K562 (cell line): ENCODE data around the gene AGPAT4. TPM values are rescaled to one million over a fixed set of nuclear protein-coding genes. Genes with fewer than 3 reads are reported as not detected.

ENCODE experiments used
- BCL6 ChIP-seq: fragments of 250-450 bp; sonication (Bioruptor Pico); IDR thresholded peaks from 2 replicates; pipeline ENCODE4 v1.4.0; 2020
- FOXM1 ChIP-seq, 2 experiments: fragments of 450-650 bp in 1 of 2; sonication (generic) in 1 of 2; formaldehyde crosslinking in 1 of 2; IDR thresholded peaks; 2 replicates each; pipeline versions ENCODE4 v1.6.1 to v1.9.0; 2017 to 2022; ENCODE audit warnings: low read depth in 2 of 2, mild to moderate bottlenecking in 2 of 2, missing genetic modification reagents in 1 of 2, moderate library complexity in 1 of 2
- HNRNPL ChIP-seq: fragments of 200-400 bp; formaldehyde crosslinking; IDR thresholded peaks from 2 replicates; pipeline ENCODE4 v1.6.1; 2017; ENCODE audit warnings: low read depth, mild to moderate bottlenecking, low read length
- JUNB ChIP-seq: fragments of 450-650 bp; formaldehyde crosslinking; conservative IDR thresholded peaks from 2 replicates; pipeline ENCODE4 v1.4.0; 2020; ENCODE audit warnings: mild to moderate bottlenecking
- JUND ChIP-seq, 2 experiments: IDR thresholded peaks; 2 replicates in 1 of 2; 3 replicates in 1 of 2; pipeline ENCODE4 v1.6.1; 2011; ENCODE audit warnings: borderline replicate concordance in 2 of 2, low read depth in 2 of 2, low read length in 2 of 2, improper control_type of control experiment in 1 of 2, missing biosample characterization in 1 of 2, missing genetic modification characterization in 1 of 2, missing genetic modification reagents in 1 of 2
- MED1 ChIP-seq: sonication (generic); formaldehyde crosslinking; IDR thresholded peaks from 2 replicates; pipeline ENCODE4 v1.8.1; 2023; ENCODE audit warnings: missing genetic modification reagents, borderline replicate concordance
- NEUROD1 ChIP-seq: fragments of 150-350 bp; IDR thresholded peaks from 2 replicates; pipeline ENCODE4 v1.6.1; 2014; ENCODE audit warnings: borderline replicate concordance, low read length, low read depth; ENCODE audit not compliant: partially characterized antibody
- OTX1 ChIP-seq: fragments of 450-650 bp; formaldehyde crosslinking; IDR thresholded peaks from 2 replicates; pipeline ENCODE4 v1.4.0; 2022; ENCODE audit warnings: mild to moderate bottlenecking
- PHF21A ChIP-seq: fragments of 450-650 bp; IDR thresholded peaks from 2 replicates; pipeline ENCODE4 v1.6.1; 2017; ENCODE audit warnings: low read depth, borderline replicate concordance
- TRIM24 ChIP-seq, 2 experiments: fragments of 450-650 bp; IDR thresholded peaks; 2 replicates each; pipeline ENCODE4 v1.6.1; 2016
- ZNF133 ChIP-seq: fragments of 250-450 bp; sonication (Bioruptor Pico); IDR thresholded peaks from 2 replicates; pipeline ENCODE4 v1.4.0; 2020; ENCODE audit warnings: mild to moderate bottlenecking
- ZNF507 ChIP-seq: conservative IDR thresholded peaks from 2 replicates; pipeline ENCODE4 v1.6.1; 2017; ENCODE audit warnings: missing genetic modification characterization, missing compliant biosample characterization
- ZSCAN32 ChIP-seq: fragments of 450-650 bp; formaldehyde crosslinking; IDR thresholded peaks from 2 replicates; pipeline ENCODE4 v1.4.0; 2020; ENCODE audit warnings: mild to moderate bottlenecking, moderate library complexity
- polyA plus RNA-seq, 8 experiments: library from polyadenylated mRNA; depleted of rRNA in 4 of 8; stranded (reverse) in 5 of 8; unstranded in 3 of 8; fragments of >200 nt; fragmentation: Nextera tagmentation in 2 of 8; fragmentation: Illumina TruSeq in 1 of 8; extraction: Ambion mirVana in 2 of 8; extraction: Trizol in 1 of 8; gene quantifications; 2 replicates each; pipeline versions ENCODE4 v1.2.1 to v1.2.3, GENCODE V29; 2011 to 2014; ENCODE audit warnings: inconsistent platforms in 1 of 8, missing spikeins in 1 of 8
- total RNA-seq, 7 experiments: library from RNA; depleted of rRNA in 6 of 7; stranded (reverse); fragments of >200 nt in 6 of 7; fragmentation: Illumina TruSeq in 2 of 7; extraction: Trizol in 2 of 7; gene quantifications; 2 replicates each; pipeline versions ENCODE4 v1.2.1 to v1.2.3, GENCODE V29; 2011 to 2021; ENCODE audit warnings: low replicate concordance in 1 of 7
- TF ChIP-seq, protein P1 (sequence below): sonication (generic); formaldehyde crosslinking; IDR thresholded peaks from 2 replicates; pipeline ENCODE4 v1.8.1; 2022; ENCODE audit warnings: missing genetic modification reagents
- TF ChIP-seq, protein P2 (sequence below): fragments of 450-650 bp; IDR thresholded peaks from 2 replicates; pipeline ENCODE4 v1.6.1; 2018; ENCODE audit warnings: mild to moderate bottlenecking, low read depth; ENCODE audit not compliant: partially characterized antibody
- TF ChIP-seq, protein P3 (sequence below): fragments of 450-650 bp; IDR thresholded peaks from 2 replicates; pipeline ENCODE4 v1.6.1; 2016; ENCODE audit warnings: missing biosample characterization, missing genetic modification characterization
- TF ChIP-seq, protein P4 (sequence below): fragments of 450-650 bp; formaldehyde crosslinking; IDR thresholded peaks from 2 replicates; pipeline ENCODE4 v1.4.0; 2022; ENCODE audit warnings: mild to moderate bottlenecking, moderate library complexity

AGPAT4 gene
- total and polyA plus RNA-seq, 9 of the 15 experiments (the other 6 are each of a cell fraction or from before 2014, with no cell fraction given) = 2.2 to 15.0 (median 5.7) TPM

DNA sequence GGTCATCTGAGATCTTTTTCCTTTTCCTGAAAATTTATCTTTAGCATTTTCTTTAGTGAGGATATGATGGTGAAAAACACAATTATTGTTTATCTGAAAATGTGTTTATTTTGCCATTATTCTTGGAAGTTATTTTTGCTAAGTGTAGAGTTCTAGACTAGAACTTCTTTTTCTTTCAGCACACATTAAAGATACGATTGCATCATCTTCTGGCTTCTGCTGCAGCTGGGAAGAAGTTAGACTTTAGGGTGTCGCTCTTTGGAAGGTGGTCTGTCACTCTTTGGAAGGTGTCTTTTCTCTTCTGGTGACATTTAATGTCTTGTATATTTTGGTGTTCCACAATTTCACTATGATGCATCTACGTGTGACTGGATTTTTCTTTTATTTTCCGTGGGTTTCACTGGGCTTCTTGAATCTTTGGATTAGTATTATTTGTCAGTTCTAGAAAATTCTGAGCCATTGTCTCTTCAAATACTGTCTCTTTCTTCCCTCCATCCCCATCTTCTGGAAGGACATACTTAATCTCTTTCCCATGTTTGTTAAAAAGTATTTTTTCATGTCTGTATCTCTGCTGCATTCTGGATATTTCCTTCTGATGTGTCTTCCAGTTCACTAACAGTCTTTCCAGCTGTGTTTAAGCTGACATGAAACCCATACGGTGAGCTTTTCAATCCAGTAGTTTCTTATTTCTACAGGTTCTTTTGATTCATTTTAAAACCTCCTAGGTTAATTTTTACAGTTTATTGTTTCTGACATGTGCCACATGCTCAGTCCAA is 81.0 kb downstream of the AGPAT4 start (continued):
- TF ChIP-seq, protein P1, sequence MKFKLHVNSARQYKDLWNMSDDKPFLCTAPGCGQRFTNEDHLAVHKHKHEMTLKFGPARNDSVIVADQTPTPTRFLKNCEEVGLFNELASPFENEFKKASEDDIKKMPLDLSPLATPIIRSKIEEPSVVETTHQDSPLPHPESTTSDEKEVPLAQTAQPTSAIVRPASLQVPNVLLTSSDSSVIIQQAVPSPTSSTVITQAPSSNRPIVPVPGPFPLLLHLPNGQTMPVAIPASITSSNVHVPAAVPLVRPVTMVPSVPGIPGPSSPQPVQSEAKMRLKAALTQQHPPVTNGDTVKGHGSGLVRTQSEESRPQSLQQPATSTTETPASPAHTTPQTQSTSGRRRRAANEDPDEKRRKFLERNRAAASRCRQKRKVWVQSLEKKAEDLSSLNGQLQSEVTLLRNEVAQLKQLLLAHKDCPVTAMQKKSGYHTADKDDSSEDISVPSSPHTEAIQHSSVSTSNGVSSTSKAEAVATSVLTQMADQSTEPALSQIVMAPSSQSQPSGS (CRISPR knock-in tag) = no peak
- TF ChIP-seq ZNF507 (tag) = no peak
- TF ChIP-seq OTX1 (CRISPR knock-in tag) = no peak
- no peak for TF ChIP-seq FOXM1 (IDR thresholded peaks at IDR 0.05; ENCODE audit: low read depth)
- no peak for TF ChIP-seq FOXM1 (CRISPR knock-in tag; IDR thresholded peaks at IDR 0.05; ENCODE audit: low read depth)
- no peak for TF ChIP-seq HNRNPL
- peak; percentile 44 to 60; a peak in 3 of 4 replicates for TF ChIP-seq TRIM24 (IDR thresholded peaks at IDR 0.05)
- peak; percentile 90 for TF ChIP-seq ZSCAN32
- TF ChIP-seq JUND (IDR thresholded peaks at IDR 0.05; ENCODE audit: borderline replicate concordance, low read depth, low read length) = 0 out of 2 replicates have a peak, but pooled peaks have one; percentile 18
- TF ChIP-seq JUND (tag; IDR thresholded peaks at IDR 0.05; ENCODE audit: borderline replicate concordance, low read depth, low read length) = no peak
- TF ChIP-seq, protein P2, sequence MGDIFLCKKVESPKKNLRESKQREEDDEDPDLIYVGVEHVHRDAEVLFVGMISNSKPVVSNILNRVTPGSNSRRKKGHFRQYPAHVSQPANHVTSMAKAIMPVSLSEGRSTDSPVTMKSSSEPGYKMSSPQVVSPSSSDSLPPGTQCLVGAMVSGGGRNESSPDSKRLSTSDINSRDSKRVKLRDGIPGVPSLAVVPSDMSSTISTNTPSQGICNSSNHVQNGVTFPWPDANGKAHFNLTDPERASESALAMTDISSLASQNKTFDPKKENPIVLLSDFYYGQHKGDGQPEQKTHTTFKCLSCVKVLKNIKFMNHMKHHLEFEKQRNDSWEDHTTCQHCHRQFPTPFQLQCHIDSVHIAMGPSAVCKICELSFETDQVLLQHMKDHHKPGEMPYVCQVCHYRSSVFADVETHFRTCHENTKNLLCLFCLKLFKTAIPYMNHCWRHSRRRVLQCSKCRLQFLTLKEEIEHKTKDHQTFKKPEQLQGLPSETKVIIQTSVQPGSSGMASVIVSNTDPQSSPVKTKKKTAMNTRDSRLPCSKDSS = peak; percentile 69
- TF ChIP-seq JUNB = no peak
- TF ChIP-seq BCL6 = no peak
- no peak for TF ChIP-seq PHF21A
- TF ChIP-seq NEUROD1 = no peak
- TF ChIP-seq, protein P3, sequence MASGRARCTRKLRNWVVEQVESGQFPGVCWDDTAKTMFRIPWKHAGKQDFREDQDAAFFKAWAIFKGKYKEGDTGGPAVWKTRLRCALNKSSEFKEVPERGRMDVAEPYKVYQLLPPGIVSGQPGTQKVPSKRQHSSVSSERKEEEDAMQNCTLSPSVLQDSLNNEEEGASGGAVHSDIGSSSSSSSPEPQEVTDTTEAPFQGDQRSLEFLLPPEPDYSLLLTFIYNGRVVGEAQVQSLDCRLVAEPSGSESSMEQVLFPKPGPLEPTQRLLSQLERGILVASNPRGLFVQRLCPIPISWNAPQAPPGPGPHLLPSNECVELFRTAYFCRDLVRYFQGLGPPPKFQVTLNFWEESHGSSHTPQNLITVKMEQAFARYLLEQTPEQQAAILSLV (tag) = peak; percentile 77; the same call in 1 of the 2 replicates
- TF ChIP-seq ZNF133 = no peak
- TF ChIP-seq, protein P4, sequence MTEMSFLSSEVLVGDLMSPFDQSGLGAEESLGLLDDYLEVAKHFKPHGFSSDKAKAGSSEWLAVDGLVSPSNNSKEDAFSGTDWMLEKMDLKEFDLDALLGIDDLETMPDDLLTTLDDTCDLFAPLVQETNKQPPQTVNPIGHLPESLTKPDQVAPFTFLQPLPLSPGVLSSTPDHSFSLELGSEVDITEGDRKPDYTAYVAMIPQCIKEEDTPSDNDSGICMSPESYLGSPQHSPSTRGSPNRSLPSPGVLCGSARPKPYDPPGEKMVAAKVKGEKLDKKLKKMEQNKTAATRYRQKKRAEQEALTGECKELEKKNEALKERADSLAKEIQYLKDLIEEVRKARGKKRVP = peak; percentile 87
- no peak for TF ChIP-seq MED1
